GM18505 (cell line): Measurements from ENCODE around the gene DAPL1.

Experiments
- ATAC-seq: cut with Tn5 transposase; IDR thresholded peaks from one replicate; pipeline ENCODE4 v1.9.1; 2021; ENCODE audit not compliant: unreplicated experiment
- POLR2A ChIP-seq: IDR thresholded peaks from 4 replicates; pipeline ENCODE4 v1.6.1; 2011; ENCODE audit warnings: borderline replicate concordance; ENCODE audit not compliant: insufficient read depth, insufficient read length; ENCODE audit errors: extremely low read depth

DAPL1 gene

GRCh38 chr2:158796652-158797051 lies 1.5 kb downstream of the DAPL1 start:
- no peak for ATAC-seq
- no peak for TF ChIP-seq POLR2A

- TF ChIP-seq POLR2A = no peak
- no peak for ATAC-seq
Observed at GRCh38 chr2:158797963-158798700, 3.0 kb downstream of the DAPL1 start.

- no peak for ATAC-seq
- no peak for TF ChIP-seq POLR2A
Observed at GRCh38 chr2:158799181-158799580, 4.1 kb downstream of the DAPL1 start.

- no peak for TF ChIP-seq POLR2A
- no peak for ATAC-seq
Observed at GRCh38 chr2:158803506-158803905, 8.4 kb downstream of the DAPL1 start.

- TF ChIP-seq POLR2A = no peak
- ATAC-seq = no peak
Observed at GRCh38 chr2:158805255-158805654, 10.1 kb downstream of the DAPL1 start.

GRCh38 chr2:158805936-158806335 lies 10.8 kb downstream of the DAPL1 start:
- TF ChIP-seq POLR2A = no peak
- no peak for ATAC-seq

- TF ChIP-seq POLR2A = no peak
- ATAC-seq = no peak
Observed at GRCh38 chr2:158806941-158807340, 11.8 kb downstream of the DAPL1 start.

- no peak for TF ChIP-seq POLR2A
- ATAC-seq = no peak
Observed at GRCh38 chr2:158808426-158808825, 13.3 kb downstream of the DAPL1 start.

- no peak for ATAC-seq
- no peak for TF ChIP-seq POLR2A
Observed at GRCh38 chr2:158809816-158810215, 14.7 kb downstream of the DAPL1 start.

- no peak for ATAC-seq
- no peak for TF ChIP-seq POLR2A
Observed at GRCh38 chr2:158810731-158811460, 15.8 kb downstream of the DAPL1 start.

- no peak for ATAC-seq
- TF ChIP-seq POLR2A = no peak
Observed at GRCh38 chr2:158815166-158815565, 20.0 kb downstream of the DAPL1 start.

GRCh38 chr2:158815658-158816057 lies 20.5 kb downstream of the DAPL1 start:
- no peak for ATAC-seq
- TF ChIP-seq POLR2A = no peak

- no peak for ATAC-seq
- no peak for TF ChIP-seq POLR2A
Observed at GRCh38 chr2:158817588-158817987, 22.5 kb downstream of the DAPL1 start.

GRCh38 chr2:158818511-158818910 lies 23.4 kb downstream of the DAPL1 start:
- ATAC-seq = no peak
- no peak for TF ChIP-seq POLR2A
